ENCODE results near the gene ASB15.
A peak's percentile ranks its signal among the peaks of the same experiment; 100 is the strongest.
"Not testable (repeated sequence)": the region's sequence is repeated elsewhere in the genome, so short reads cannot be mapped to it uniquely, and the experiment has no call there.

ASB15 gene

DNA sequence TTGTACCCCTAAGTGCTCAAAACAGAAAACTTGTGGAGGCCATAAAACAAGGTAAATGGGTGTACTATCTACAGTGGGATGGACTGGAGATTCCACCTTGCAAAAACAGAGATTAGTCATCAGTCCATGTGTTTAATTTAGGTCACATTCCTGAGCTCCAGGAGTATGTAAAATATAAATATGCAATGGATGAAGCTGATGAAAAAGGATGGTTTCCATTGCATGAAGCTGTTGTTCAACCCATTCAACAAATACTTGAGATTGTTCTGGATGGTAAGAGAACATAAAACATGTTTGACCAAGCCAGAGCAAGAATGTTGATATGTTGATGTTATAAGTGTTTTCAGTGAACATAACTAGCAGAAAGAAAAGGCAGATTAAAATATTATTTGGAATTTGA, 14.6 kb downstream of the ASB15 start:
- H3K36me3 Mint-ChIP-seq: no peaks in the 10 kb centered on the region
- H3K4me1 Mint-ChIP-seq: no peaks in the 10 kb centered on the region
- ATAC-seq: no peak
- no peaks in the 10 kb centered on the region for H3K9me3 Mint-ChIP-seq
- no peak overlapping the region for H3K4me3 Mint-ChIP-seq
- no peak overlapping the region for H3K27ac Mint-ChIP-seq
- DNase-seq (ENCODE audit: low spot score in 2 of 2): no peak

DNA sequence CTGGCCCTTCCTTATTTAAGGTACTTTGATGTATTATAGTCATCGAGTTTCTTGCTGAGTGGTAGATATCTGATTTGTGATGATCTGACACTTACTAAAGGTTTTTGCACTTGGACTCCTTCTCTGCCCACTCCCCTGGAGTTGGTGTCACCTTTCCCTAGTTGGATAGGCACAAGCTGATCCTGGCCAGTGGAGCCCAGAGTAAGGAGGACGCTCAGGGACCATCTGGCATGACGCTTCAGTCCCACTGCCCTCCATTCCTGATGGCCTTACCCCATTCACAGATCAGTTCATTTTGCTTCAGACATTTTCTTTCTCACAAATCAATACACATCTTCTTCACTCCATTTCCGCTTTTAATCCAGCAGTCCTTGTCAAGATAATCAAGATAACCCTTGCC, 20.1 kb downstream of the ASB15 start:
- Mint-ChIP-seq H3K4me1 (no peaks in the 10 kb centered on the region), H3K9me3 (no peaks in the 10 kb centered on the region), H3K4me3 (no peak overlapping the region), H3K36me3 (no peaks in the 10 kb centered on the region), H3K27ac (no peak overlapping the region)
- no peak for DNase-seq (ENCODE audit: low spot score in 2 of 2)
- ATAC-seq: no peak

DNA sequence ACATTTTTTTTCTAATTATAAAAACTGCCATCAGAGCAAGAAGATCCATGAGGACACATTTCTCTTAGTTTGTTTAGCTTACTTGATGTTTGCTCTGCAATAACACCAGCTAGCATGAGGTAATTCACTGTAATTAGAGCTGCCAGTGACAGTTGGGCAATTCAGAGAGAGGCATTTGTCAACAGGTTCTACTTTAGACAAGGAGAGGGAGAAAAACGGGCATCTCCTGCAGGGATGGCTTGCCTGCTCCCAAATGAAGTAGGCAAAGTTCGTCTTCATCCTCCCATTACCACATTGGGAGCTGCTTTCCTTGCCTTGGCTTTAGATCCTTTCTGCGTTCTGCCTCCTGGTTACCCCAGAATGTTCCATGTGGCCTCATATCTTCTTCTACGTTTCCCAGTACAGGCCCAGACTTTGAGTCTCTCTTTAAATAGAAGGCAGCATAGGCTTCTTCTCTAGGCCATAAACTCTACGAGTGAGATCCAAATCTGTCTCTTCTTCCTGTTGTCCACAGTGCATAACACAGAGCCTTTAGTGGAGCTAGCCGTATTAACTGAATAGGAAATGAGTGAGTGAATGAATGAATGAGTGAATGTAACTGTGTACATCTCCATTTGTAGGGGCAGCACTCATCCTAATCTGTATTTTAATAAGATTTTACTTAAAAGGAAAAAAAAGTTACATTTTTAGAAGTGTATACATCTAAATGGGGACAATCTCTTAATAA, 21.2 kb downstream of the ASB15 start:
- DNase-seq (ENCODE audit: low spot score in 2 of 2): no peak
- no peak for ATAC-seq
- Mint-ChIP-seq H3K27ac (no peak overlapping the region), H3K36me3 (no peaks in the 10 kb centered on the region), H3K4me3 (no peak overlapping the region), H3K9me3 (no peaks in the 10 kb centered on the region), H3K4me1 (no peaks in the 10 kb centered on the region)

DNA sequence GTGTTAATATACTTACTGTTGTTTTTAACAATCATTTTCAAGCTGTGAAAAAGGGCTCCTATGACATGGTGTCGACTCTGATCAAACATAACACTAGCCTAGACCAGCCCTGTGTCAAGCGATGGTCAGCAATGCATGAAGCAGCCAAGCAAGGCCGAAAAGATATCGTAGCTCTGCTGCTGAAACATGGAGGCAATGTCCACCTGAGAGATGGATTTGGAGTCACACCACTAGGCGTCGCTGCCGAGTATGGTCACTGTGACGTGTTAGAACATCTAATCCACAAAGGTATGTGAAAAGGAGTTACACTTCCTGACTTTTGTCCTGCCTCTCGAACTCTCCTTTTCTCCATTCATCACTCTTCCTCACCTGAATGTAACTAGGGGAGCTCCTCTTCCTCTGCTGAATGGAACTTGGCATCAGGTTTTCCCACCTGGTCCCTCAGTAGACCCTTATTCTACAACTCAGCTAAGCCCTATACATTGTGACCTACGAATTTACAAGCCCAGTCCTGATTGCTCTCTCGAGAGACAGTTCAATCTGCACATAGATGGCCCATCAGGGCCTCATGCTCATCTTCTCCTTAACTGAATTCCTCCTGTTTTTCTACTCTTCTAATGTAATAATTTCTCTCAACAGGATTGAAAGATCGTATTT, 23.0 kb downstream of the ASB15 start:
- DNase-seq (ENCODE audit: low spot score in 2 of 2): peak; percentile 62 to 83
- Mint-ChIP-seq H3K9me3 (no peaks in the 10 kb centered on the region), H3K4me3 (no peak overlapping the region), H3K27ac (no peak overlapping the region), H3K36me3 (no peaks in the 10 kb centered on the region), H3K4me1 (no peaks in the 10 kb centered on the region)
- ATAC-seq: peak; percentile 69

DNA sequence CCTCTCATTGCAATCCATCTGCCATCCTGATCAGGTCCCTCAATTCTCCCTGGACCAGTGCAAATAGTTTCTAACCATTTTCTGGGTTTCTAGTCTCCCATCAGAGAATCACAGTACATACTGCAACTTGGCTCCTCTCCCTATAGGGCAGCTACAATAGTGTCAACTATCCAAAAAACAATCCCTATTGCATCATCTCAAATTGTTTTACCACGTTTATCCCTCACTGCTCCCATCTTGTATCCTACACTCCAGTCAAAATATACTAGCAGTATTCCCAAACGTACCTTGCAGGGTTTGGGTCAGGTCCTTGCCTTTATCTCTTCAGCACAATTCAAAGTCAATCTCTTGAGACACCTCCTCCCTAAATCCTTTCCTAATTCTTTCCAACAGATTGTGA, 23.6 kb downstream of the ASB15 start:
- ATAC-seq: no peak
- Mint-ChIP-seq H3K36me3 (no peaks in the 10 kb centered on the region), H3K4me3 (no peak overlapping the region), H3K9me3 (no peaks in the 10 kb centered on the region), H3K27ac (no peak overlapping the region), H3K4me1 (no peaks in the 10 kb centered on the region)
- DNase-seq (ENCODE audit: low spot score in 2 of 2): no peak

DNA sequence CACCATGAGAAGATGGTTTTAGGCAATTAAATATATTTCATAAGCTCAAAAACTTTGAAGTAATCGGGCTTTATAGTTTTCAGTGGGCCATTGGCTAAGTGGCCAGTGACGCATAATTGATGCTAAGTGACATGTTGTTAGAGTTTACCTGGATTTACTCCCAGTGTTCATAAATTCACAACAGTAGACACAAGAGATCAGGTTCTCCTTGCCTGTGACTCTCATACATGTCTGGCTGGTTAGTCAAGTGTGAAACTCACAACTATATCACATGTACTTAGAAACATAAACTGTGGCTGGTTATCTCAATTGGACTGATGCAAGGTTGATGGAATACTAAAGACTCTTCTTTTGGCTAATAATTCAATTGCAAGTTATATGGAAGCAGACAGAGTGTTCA, 26.2 kb downstream of the ASB15 start:
- no peak for ATAC-seq
- H3K36me3 Mint-ChIP-seq: no peaks in the 10 kb centered on the region
- no peak overlapping the region for H3K27ac Mint-ChIP-seq
- H3K4me3 Mint-ChIP-seq: no peak overlapping the region
- no peak for DNase-seq (ENCODE audit: low spot score in 2 of 2)
- no peaks in the 10 kb centered on the region for H3K9me3 Mint-ChIP-seq
- H3K4me1 Mint-ChIP-seq: no peaks in the 10 kb centered on the region

DNA sequence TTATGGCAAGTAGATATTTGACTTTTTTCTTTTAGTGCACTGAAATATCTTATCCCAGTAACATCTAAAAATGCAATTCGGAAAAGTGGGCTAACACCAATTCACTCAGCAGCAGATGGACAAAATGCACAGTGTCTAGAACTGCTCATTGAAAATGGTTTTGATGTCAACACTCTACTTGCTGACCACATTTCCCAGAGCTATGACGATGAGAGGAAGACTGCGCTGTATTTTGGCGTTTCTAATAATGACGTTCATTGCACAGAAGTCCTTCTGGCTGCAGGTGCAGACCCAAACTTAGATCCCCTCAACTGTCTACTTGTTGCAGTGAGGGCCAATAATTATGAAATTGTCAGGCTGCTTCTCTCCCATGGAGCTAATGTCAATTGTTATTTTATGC, 27.2 kb downstream of the ASB15 start:
- no peaks in the 10 kb centered on the region for H3K9me3 Mint-ChIP-seq
- DNase-seq (ENCODE audit: low spot score in 2 of 2) (no peak), ATAC-seq (no peak)
- no peaks in the 10 kb centered on the region for H3K4me1 Mint-ChIP-seq
- no peaks in the 10 kb centered on the region for H3K36me3 Mint-ChIP-seq
- no peak overlapping the region for H3K4me3 Mint-ChIP-seq
- no peak overlapping the region for H3K27ac Mint-ChIP-seq

DNA sequence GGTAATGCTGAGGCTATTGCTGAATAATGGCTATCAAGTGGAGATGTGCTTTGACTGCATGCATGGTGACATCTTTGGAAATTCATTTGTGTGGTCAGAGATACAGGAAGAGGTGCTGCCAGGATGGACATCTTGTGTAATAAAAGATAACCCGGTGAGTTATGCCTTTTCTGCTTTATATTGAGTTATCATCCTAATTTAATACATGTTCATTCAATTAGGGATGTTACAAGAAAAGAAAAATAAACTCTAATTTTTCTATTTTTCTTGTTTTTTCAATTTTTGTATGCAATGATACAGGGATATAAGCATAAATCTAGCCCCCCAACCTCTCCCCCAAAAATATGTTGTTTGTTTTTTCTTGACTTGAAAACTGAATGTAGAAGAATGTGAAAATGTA, 27.7 kb downstream of the ASB15 start:
- Mint-ChIP-seq H3K27ac (no peak overlapping the region), H3K9me3 (no peaks in the 10 kb centered on the region), H3K4me3 (no peak overlapping the region), H3K4me1 (no peaks in the 10 kb centered on the region), H3K36me3 (no peaks in the 10 kb centered on the region)
- no peak for ATAC-seq
- no peak for DNase-seq (ENCODE audit: low spot score in 2 of 2)

DNA sequence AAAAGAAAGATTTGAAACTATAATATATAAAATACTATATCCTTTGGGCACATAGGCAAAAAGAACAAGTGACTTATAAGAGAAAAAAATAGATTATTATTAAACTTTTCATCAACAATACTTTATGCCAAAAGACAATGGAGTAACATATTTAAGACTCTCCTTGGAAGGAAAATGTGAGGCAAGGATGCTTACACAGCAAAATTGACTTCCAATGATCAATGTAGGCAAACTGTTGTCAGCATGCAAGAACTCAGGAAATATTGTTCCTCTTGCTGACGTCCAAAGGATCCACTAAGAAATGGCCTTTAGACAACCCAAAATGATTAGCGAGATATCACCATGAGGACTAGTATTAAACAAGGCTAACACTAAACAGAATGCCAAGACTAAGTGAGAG, 31.2 kb downstream of the ASB15 start:
- no peak overlapping the region for H3K4me3 Mint-ChIP-seq
- H3K9me3 Mint-ChIP-seq: no peaks in the 10 kb centered on the region
- H3K36me3 Mint-ChIP-seq: no peaks in the 10 kb centered on the region
- no peak overlapping the region for H3K27ac Mint-ChIP-seq
- no peak for DNase-seq (ENCODE audit: low spot score in 2 of 2)
- no peaks in the 10 kb centered on the region for H3K4me1 Mint-ChIP-seq
- no peak for ATAC-seq

DNA sequence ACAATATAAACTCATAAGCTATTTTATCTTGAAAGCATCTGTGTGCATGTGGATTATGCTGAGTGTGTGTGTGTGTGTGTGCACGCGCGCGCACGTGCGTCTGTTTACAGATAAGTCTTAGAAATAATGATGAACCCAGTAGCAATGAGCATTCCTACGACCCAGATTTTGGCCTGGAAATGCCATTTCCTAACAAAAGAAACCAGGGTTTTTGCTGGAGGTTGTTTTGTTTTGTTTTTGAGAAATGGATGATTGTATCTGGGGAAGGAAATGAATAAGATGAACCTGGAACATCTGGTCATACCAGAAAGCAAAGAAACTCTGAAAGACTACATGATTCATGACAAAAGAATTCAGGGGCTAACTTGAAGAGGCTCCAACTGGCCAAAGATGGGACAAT, 31.9 kb downstream of the ASB15 start:
- no peak overlapping the region for H3K4me3 Mint-ChIP-seq
- H3K36me3 Mint-ChIP-seq: no peaks in the 10 kb centered on the region
- no peak for DNase-seq (ENCODE audit: low spot score in 2 of 2)
- H3K9me3 Mint-ChIP-seq: no peaks in the 10 kb centered on the region
- no peaks in the 10 kb centered on the region for H3K4me1 Mint-ChIP-seq
- ATAC-seq: no peak
- no peak overlapping the region for H3K27ac Mint-ChIP-seq

DNA sequence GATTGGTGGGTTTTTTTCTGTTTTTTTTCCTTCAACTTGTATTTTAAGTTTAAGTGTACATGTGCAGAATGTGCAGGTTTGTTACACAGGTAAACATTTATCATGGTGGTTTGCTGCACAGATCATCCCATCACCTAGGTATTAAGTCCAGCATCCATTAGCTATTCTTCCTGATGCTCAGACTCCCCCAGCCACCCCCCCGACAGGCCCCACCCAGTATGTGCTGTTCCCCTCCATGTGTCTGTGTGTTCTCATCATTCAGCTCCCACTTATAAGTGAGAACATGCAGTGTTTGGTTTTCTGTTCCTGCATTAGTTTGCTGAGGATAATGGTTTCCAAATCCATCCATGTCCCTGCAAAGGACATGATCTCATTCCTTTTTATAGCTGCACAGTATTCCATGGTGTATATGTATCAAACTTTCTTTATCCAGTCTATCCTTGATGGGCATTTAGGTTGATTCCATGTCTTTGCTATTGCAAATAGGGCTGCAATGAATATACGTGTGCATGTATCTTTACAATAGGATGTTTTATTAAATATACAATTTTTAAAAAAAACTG, 32.5 kb downstream of the ASB15 start:
- H3K9me3 Mint-ChIP-seq; H3K4me1 Mint-ChIP-seq; ATAC-seq; H3K4me3 Mint-ChIP-seq; H3K36me3 Mint-ChIP-seq; H3K27ac Mint-ChIP-seq; DNase-seq (ENCODE audit: low spot score in 2 of 2): not testable (repeated sequence)

DNA sequence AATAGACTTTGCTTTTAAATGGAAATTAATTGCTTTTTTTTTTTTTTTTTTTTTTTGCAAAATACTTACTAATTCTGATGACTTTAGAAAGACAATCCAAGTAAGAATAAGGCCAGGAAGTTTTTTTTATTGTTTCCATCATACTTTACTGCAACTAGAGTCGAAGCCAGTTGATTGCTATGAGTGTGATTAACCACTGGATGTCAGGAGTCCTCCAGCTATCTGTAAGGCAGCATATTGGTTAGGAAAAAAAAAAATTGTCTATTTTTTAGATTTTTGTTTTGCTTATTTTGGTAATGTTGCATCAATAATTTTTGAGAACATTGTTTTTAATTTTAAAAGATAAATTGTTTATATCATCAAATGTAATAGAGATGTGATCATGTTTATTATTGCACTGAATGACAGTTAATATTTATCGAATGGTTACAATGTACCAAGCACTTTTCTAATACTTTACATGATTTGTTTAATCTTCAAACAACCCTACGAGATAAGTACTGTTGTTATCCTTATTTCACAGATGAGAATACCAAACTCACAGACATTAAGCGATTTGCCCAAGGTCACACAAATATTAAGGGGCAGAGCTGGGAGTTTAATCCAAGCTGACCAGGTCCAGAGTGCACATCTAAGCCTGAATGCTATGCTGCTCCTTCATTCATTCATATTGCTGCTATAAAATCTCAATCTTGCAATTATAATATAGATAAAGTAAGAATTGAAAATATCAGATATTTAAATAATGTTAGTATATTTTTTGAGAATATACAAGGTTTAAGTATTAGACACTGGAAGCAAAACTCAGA, 34.1 kb downstream of the ASB15 start:
- H3K4me1 Mint-ChIP-seq: no peaks in the 10 kb centered on the region
- no peak for DNase-seq (ENCODE audit: low spot score in 2 of 2)
- H3K4me3 Mint-ChIP-seq: no peak overlapping the region
- H3K9me3 Mint-ChIP-seq: no peaks in the 10 kb centered on the region
- no peaks in the 10 kb centered on the region for H3K36me3 Mint-ChIP-seq
- ATAC-seq: no peak
- no peak overlapping the region for H3K27ac Mint-ChIP-seq

DNA sequence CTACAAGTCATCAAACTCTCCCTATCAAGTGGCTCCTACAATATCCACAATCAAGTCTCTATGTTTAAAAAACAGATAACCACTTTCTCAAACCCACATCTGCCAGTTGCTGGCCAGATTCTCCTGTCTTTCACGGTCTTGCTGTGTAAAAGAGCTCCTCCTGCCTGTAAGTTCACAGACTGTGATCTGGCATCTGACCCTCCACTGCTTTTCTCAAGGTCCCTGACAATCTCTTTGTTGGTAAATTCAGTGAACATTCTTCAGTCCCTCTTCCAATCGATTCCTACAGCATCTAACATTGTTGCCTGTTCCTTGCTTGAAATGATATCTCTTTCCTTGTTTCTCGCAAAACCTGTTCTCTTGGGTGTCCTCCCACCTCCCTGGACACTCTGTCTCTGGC, 35.6 kb downstream of the ASB15 start:
- DNase-seq (ENCODE audit: low spot score in 2 of 2): no peak
- Mint-ChIP-seq H3K27ac (no peak overlapping the region), H3K9me3 (no peaks in the 10 kb centered on the region), H3K4me1 (no peaks in the 10 kb centered on the region), H3K4me3 (no peak overlapping the region), H3K36me3 (no peaks in the 10 kb centered on the region)
- no peak for ATAC-seq

DNA sequence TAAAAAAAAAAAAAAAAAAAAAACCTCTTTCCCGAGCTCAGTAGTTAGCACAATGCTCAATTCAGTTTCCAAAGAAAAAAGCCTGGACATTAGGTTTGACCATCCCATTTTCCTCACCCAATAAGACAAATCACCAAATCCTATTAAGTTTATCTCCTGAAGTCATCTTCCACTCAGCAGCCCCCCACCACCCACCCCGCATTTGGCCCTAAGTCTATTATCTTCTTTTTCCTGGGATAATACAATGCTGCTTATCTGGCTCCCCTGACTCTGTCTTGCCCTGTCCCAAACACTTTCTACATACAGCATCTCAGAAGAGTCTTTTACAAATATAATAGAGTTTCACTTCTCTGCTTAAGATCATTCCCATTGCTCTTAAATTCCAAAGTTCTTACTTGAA, 36.3 kb downstream of the ASB15 start:
- ATAC-seq (no peak), DNase-seq (ENCODE audit: low spot score in 2 of 2) (no peak)
- Mint-ChIP-seq H3K4me3 (no peak overlapping the region), H3K9me3 (no peaks in the 10 kb centered on the region), H3K4me1 (no peaks in the 10 kb centered on the region), H3K27ac (no peak overlapping the region), H3K36me3 (no peaks in the 10 kb centered on the region)

DNA sequence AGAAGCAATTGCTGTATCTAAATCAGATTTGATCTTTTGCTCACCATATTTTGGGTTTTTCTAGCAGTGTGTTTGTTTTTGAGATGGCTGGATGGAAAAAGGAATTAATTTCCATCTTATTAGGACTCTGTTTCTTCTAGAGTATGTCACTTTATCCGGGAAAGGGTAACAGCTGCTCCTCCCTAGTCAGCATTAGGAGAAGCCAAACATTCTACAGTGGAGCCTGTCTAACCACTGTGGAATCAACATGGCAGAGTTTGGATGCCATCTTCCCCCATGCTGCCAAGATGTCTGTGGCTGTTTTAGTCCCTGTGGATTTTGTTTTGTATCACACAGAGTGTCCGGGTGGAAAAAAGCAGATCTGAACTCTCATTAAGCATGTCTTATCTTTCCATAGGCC, 38.0 kb downstream of the ASB15 start:
- H3K9me3 Mint-ChIP-seq: no peaks in the 10 kb centered on the region
- ATAC-seq (no peak), DNase-seq (ENCODE audit: low spot score in 2 of 2) (no peak)
- no peak overlapping the region for H3K4me3 Mint-ChIP-seq
- H3K4me1 Mint-ChIP-seq: no peaks in the 10 kb centered on the region
- H3K27ac Mint-ChIP-seq: no peak overlapping the region
- H3K36me3 Mint-ChIP-seq: no peaks in the 10 kb centered on the region

DNA sequence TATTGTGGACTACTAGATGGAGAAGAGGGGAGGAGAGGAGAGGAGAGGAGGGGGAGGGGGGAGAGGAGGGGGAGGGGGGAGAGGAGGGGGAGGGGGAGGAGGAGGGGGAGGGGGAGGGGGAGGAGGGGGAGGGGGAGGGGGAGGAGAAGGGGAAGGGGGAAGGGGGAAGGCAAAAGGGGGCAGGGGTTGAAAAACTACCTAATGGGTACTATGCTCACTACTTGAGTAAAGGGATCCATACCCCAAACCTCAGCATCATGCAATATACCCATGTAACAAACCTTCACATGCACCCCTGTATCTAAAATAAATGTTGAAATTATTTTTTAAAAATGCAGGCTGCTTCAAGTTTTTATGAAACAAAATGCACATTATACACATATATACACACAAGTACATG, 39.0 kb downstream of the ASB15 start:
- no peak for ATAC-seq
- Mint-ChIP-seq H3K4me3 (no peak overlapping the region), H3K36me3 (no peaks in the 10 kb centered on the region), H3K27ac (no peak overlapping the region), H3K9me3 (no peaks in the 10 kb centered on the region), H3K4me1 (no peaks in the 10 kb centered on the region)
- DNase-seq (ENCODE audit: low spot score in 2 of 2): no peak
